Testis (tissue), 3 donors: Measurements from ENCODE around the gene GGT1. TPM values are rescaled to one million over a fixed set of nuclear protein-coding genes. Genes with fewer than 3 reads are reported as not detected.
"Not testable (repeated sequence)": the region's sequence is repeated elsewhere in the genome, so short reads cannot be mapped to it uniquely, and the experiment has no call there.

Experiments
- DNase-seq: peaks from one replicate; pipeline ENCODE4 v3.0.0-alpha.2; 2019
- H3K27ac ChIP-seq, 2 donors: fragments of 200-600 bp; sonication (generic); one replicate each; pipeline ENCODE4 v1.5.1; 2019
- H3K27me3 ChIP-seq: fragments of 200-600 bp; sonication (generic); one replicate; pipeline ENCODE4 v1.5.1; 2019
- H3K36me3 ChIP-seq: fragments of 200-600 bp; sonication (generic); one replicate; pipeline ENCODE4 v1.5.1; 2017; ENCODE audit warnings: low read depth; ENCODE audit errors: missing control alignments
- H3K4me1 ChIP-seq: fragments of 200-600 bp; sonication (generic); one replicate; pipeline ENCODE4 v1.5.1; 2019
- H3K4me3 ChIP-seq, 2 donors: fragments of 200-600 bp; sonication (generic); one replicate each; pipeline ENCODE4 v1.5.1; 2017 to 2019
- H3K9me3 ChIP-seq: fragments of 200-600 bp; sonication (generic); one replicate; pipeline ENCODE4 v1.5.1; 2017
- WGBS, 2 donors: methylation state at CpG; one replicate each; pipeline ENCODE4 v1.1.5; 2018; 5-methylcytosine and 5-hydroxymethylcytosine counted together
- intact Hi-C: fragments of 100-400 bp; cut with DNase I; formaldehyde crosslinking; loops from one replicate; pipeline ENCODE4 v1.15.1; 2023; ENCODE audit warnings: low total_unique reads
- polyA plus RNA-seq: library from polyadenylated mRNA; stranded (reverse); fragments of 350-450 nt; fragmentation: Illumina TruSeq; extraction: RNeasy Lipid Tissue Mini Kit (QIAGEN cat#74804); gene quantifications from one replicate; pipeline ENCODE4 v1.2.3, GENCODE V29; 2014; ENCODE audit warnings: low read depth, low replicate concordance; ENCODE audit not compliant: insufficient read depth
- total RNA-seq, 2 donors: library from RNA; depleted of rRNA; stranded (reverse); fragments of >200 nt; gene quantifications; one replicate each; pipeline ENCODE4 v1.2.3, GENCODE V29; 2016

Gene GGT1
- total and polyA plus RNA-seq, 3 donors from 2014 or later = 23.1 to 78.2 (median 75.3) TPM

- H3K4me1 ChIP-seq, H3K4me3 ChIP-seq, H3K27ac ChIP-seq, H3K9me3 ChIP-seq, intact Hi-C loops, DNase-seq, H3K36me3 ChIP-seq, H3K27me3 ChIP-seq: not testable (repeated sequence)
- WGBS, 2 donors = 87% methylated on average over 10 of the region's 11 CpGs; no CpG with 5 or more reads in 1 of the 2 donors
Measured at GRCh38 chr22:24644409-24644808, 41.4 kb downstream of the GGT1 start.

- DNase-seq, H3K9me3 ChIP-seq, H3K27ac ChIP-seq, H3K27me3 ChIP-seq, H3K4me3 ChIP-seq, intact Hi-C loops, H3K36me3 ChIP-seq, H3K4me1 ChIP-seq: not testable (repeated sequence)
- WGBS, 2 donors = 63 to 80% methylated on average over 3 to 6 of the region's 21 CpGs
Measured at GRCh38 chr22:24645408-24646399, 42.7 kb downstream of the GGT1 start.

- intact Hi-C loops, H3K36me3 ChIP-seq, H3K9me3 ChIP-seq, DNase-seq, H3K27me3 ChIP-seq, H3K4me3 ChIP-seq, H3K27ac ChIP-seq, H3K4me1 ChIP-seq: not testable (repeated sequence)
- 98% methylated on average over 10 of the region's 19 CpGs; no CpG with 5 or more reads in 1 of the 2 donors for WGBS, 2 donors
Measured at GRCh38 chr22:24646756-24647155, 43.8 kb downstream of the GGT1 start.

- intact Hi-C loops, H3K27ac ChIP-seq: not testable (repeated sequence)
- WGBS, 2 donors = no CpG with 5 or more reads among the region's 4 CpGs
Measured at GRCh38 chr22:24649371-24649770, 46.4 kb downstream of the GGT1 start.

GRCh38 chr22:24650884-24651283 lies 47.9 kb downstream of the GGT1 start:
- H3K27ac ChIP-seq, H3K36me3 ChIP-seq, H3K27me3 ChIP-seq, intact Hi-C loops, H3K4me3 ChIP-seq, H3K4me1 ChIP-seq, H3K9me3 ChIP-seq: not testable (repeated sequence)
- peak; percentile 53 for DNase-seq
- no CpG with 5 or more reads among the region's 10 CpGs for WGBS, 2 donors

More at GRCh38 chr22:24649371-24649770, 46.4 kb downstream of the GGT1 start:
- not testable (repeated sequence) for H3K27me3 ChIP-seq, H3K4me3 ChIP-seq, H3K9me3 ChIP-seq, DNase-seq, H3K36me3 ChIP-seq, H3K4me1 ChIP-seq

- 61 to 78% methylated on average over 3 of the region's 3 CpGs for WGBS, 2 donors
- DNase-seq, H3K27ac ChIP-seq, H3K4me3 ChIP-seq, H3K27me3 ChIP-seq, H3K36me3 ChIP-seq, H3K9me3 ChIP-seq, H3K4me1 ChIP-seq: not testable (repeated sequence)
- intact Hi-C loops = loop anchor here (10.0 kb wide), 1 partner anchor 89 kb away; no protein-coding TSS in a partner anchor
Measured at GRCh38 chr22:24665395-24665794, 62.4 kb downstream of the GGT1 start.

DNA sequence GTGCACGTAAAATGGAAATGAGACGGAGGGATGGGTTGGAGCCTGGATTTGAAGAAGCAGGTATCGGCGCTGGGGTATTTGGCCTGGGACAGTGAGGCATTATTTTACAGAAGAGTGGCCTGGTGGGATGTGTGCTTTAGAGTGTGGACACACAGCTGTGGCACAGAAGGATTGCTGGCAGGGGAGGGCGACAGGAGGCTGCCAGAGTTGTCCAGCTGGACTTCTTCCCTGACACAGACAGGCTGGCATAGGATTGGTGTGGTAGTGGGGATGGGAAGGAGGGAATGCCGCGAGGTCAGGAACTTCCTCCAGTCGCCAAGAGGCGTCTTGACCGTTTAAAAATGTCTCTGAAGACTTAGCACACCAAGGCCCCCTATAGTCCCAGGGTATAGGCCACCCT lies 64.9 kb downstream of the GGT1 start:
- WGBS, 2 donors = 94 to 98% methylated on average over 4 to 6 of the region's 10 CpGs
- not testable (repeated sequence) for H3K27ac ChIP-seq
- intact Hi-C loops = loop anchor here (10.0 kb wide), 1 partner anchor 87 kb away; no protein-coding TSS in a partner anchor

GRCh38 chr22:24672532-24672931 lies 69.5 kb downstream of the GGT1 start:
- H3K9me3 ChIP-seq, intact Hi-C loops, H3K27me3 ChIP-seq, DNase-seq, H3K4me3 ChIP-seq, H3K4me1 ChIP-seq, H3K27ac ChIP-seq, H3K36me3 ChIP-seq: not testable (repeated sequence)
- 41 to 69% methylated on average over 1 to 2 of the region's 2 CpGs for WGBS, 2 donors

More for the DNA sequence above, 64.9 kb downstream of the GGT1 start:
- H3K4me3 ChIP-seq, H3K27me3 ChIP-seq, H3K36me3 ChIP-seq, DNase-seq, H3K4me1 ChIP-seq, H3K9me3 ChIP-seq: not testable (repeated sequence)

Other genes with a start within 250 kb of the GGT1 start
- gene ADORA2A, start 175.6 kb upstream of the GGT1 start, total RNA-seq = 1 to 10 TPM; 2.2 to 5.1 TPM
- 2.5 TPM for gene ADORA2A, start 175.6 kb upstream of the GGT1 start, polyA plus RNA-seq
- 10 to 100 TPM; 11.5 to 12.1 TPM for gene UPB1, start 107.9 kb upstream of the GGT1 start, total RNA-seq
- gene UPB1, start 107.9 kb upstream of the GGT1 start, polyA plus RNA-seq = 6.7 TPM
- 100 to 1,000 TPM in 1 of 2 donors, 10 to 100 TPM in 1; 91.7 to 123 TPM for gene GUCD1, start 48.1 kb upstream of the GGT1 start, total RNA-seq
- gene GUCD1, start 48.1 kb upstream of the GGT1 start, polyA plus RNA-seq = 93.6 TPM
- gene SNRPD3, start 47.2 kb upstream of the GGT1 start, total RNA-seq = 100 to 1,000 TPM; 117 to 175 TPM
- gene SNRPD3, start 47.2 kb upstream of the GGT1 start, polyA plus RNA-seq = 75.5 TPM
- 100 to 1,000 TPM; 120 to 162 TPM for gene LRRC75B, start 10.1 kb upstream of the GGT1 start, total RNA-seq
- 33.0 TPM for gene LRRC75B, start 10.1 kb upstream of the GGT1 start, polyA plus RNA-seq
- 1 to 10 TPM; 1.9 to 2.3 TPM for gene PIWIL3, start 171.5 kb downstream of the GGT1 start, total RNA-seq
- 1.5 TPM for gene PIWIL3, start 171.5 kb downstream of the GGT1 start, polyA plus RNA-seq
- gene SGSM1, start 203.0 kb downstream of the GGT1 start, total RNA-seq = 1 to 10 TPM; 7.9 to 8.4 TPM
- 5.1 TPM for gene SGSM1, start 203.0 kb downstream of the GGT1 start, polyA plus RNA-seq